Kidney (tissue), 14 donors: Measurements from ENCODE around the gene ABHD16A. TPM values are rescaled to one million over a fixed set of nuclear protein-coding genes. Genes with fewer than 3 reads are reported as not detected.

ENCODE experiments used
- DNase-seq, 5 donors: peaks; one replicate each; pipeline ENCODE4 v3.0.0-alpha.2; 2013 to 2020
- FAIRE-seq: peaks from 2 replicates; lab custom pipeline; 2012; peaks lifted over from hg19 to GRCh38; lab: Jason Lieb, UNC
- H3K27ac ChIP-seq, 2 donors: one replicate each; pipeline ENCODE4 v1.7.0; 2013; ENCODE audit warnings: low read depth in 2 of 2, low read length in 2 of 2, inconsistent platforms in 1 of 2
- H3K27me3 ChIP-seq: one replicate; pipeline ENCODE4 v1.7.1; 2013; ENCODE audit warnings: low read length, inconsistent platforms; ENCODE audit not compliant: control insufficient read depth, insufficient read depth
- H3K36me3 ChIP-seq, 3 donors: one replicate each; pipeline versions ENCODE4 v1.7.0 to v1.7.1; 2013; ENCODE audit warnings: low read length in 3 of 3, control low read depth in 1 of 3, inconsistent platforms in 1 of 3; ENCODE audit not compliant: insufficient read depth in 3 of 3, control insufficient read depth in 2 of 3
- H3K4me1 ChIP-seq, 3 donors: one replicate each; pipeline versions ENCODE4 v1.7.0 to v1.7.1; 2013; ENCODE audit warnings: low read length in 3 of 3, inconsistent platforms in 1 of 3, low read depth in 1 of 3; ENCODE audit not compliant: control insufficient read depth in 2 of 3, insufficient read depth in 2 of 3
- H3K4me3 ChIP-seq, 3 donors: one replicate each; pipeline versions ENCODE4 v1.7.0 to v1.8.1; 2013; ENCODE audit warnings: low read length in 3 of 3, control low read depth in 1 of 3, inconsistent platforms in 1 of 3
- H3K9ac ChIP-seq, 3 donors: one replicate each; pipeline versions ENCODE4 v1.7.0 to v1.7.1; 2013; ENCODE audit warnings: low read length in 3 of 3, control low read depth in 1 of 3, inconsistent platforms in 1 of 3
- H3K9me3 ChIP-seq, 3 donors: one replicate each; pipeline versions ENCODE4 v1.7.0 to v1.7.1; 2013; ENCODE audit warnings: low read length in 3 of 3, control low read depth in 1 of 3, inconsistent platforms in 1 of 3; ENCODE audit not compliant: control insufficient read depth in 2 of 3, insufficient read depth in 1 of 3
- CTCF ChIP-seq: IDR thresholded peaks from 3 replicates; pipeline ENCODE4 v1.5.1; 2012; ENCODE audit warnings: mild to moderate bottlenecking, moderate library complexity, borderline replicate concordance; ENCODE audit not compliant: insufficient read depth; ENCODE audit errors: extremely low read depth
- intact Hi-C: fragments of 100-400 bp; cut with DNase I; formaldehyde crosslinking; loops from one replicate; pipeline ENCODE4 v1.11.1; 2022
- polyA plus RNA-seq: library from polyadenylated mRNA; stranded (reverse); fragments of 350-450 nt; fragmentation: Illumina TruSeq; extraction: RNeasy Lipid Tissue Mini Kit (QIAGEN cat#74804); gene quantifications from one replicate; pipeline ENCODE4 v1.2.3, GENCODE V29; 2014; ENCODE audit warnings: low read depth, low replicate concordance; ENCODE audit not compliant: insufficient read depth
- total RNA-seq: library from RNA; stranded (reverse); fragmentation: NEBNext Ultra II Directional; extraction: Animal tissue kit (Norgen Biotek cat#: 25700); gene quantifications from one replicate; pipeline ENCODE4 v1.2.1, GENCODE V29; 2021
- donor health status: control.
- donor health status: control.
- donor health status: control.
- donor health status: control.
- donor health status: control.
- donor health status: DM: yes; HTN: yes; CAD: no.
- donor health status: Normal renal cell carcinoma (clear cell type).

The ABHD16A gene
- total and polyA plus RNA-seq, 2 donors from 2014 or later: 48.7 to 50.2 TPM

GRCh38 chr6:31702405-31702818 lies 712 bp downstream of the ABHD16A start:
- intact Hi-C loops: no loop called here
- TF ChIP-seq CTCF: no peak

GRCh38 chr6:31701666-31702404 lies 1.3 kb downstream of the ABHD16A start:
- no peaks in the 10 kb centered on the region for H3K27me3 ChIP-seq
- peak overlapping the region; percentile 81 to 96 (median 88) for H3K9ac ChIP-seq
- FAIRE-seq: no peak
- intact Hi-C loops: no loop called here
- peak in 3 of 5 donors; percentile 41 to 74 (median 52) for DNase-seq
- no peaks in the 10 kb centered on the region for H3K9me3 ChIP-seq
- no peak overlapping the region for H3K27ac ChIP-seq
- peak overlapping the region; percentile 89 to 98 (median 96) for H3K4me3 ChIP-seq
- peaks cover 3 to 5% (median 4%) of the 10 kb centered on the region in 3 donors for H3K36me3 ChIP-seq
- TF ChIP-seq CTCF: no peak
- H3K4me1 ChIP-seq: peaks cover 0 to 10% (median 9%) of the 10 kb centered on the region in 3 donors

More at GRCh38 chr6:31702405-31702818, 712 bp downstream of the ABHD16A start:
- Histone ChIP-seq H3K9me3 (no peaks in the 10 kb centered on the region), H3K9ac (peak overlapping the region; percentile 81 to 96 (median 88)), H3K4me1 (peaks cover 0 to 10% (median 9%) of the 10 kb centered on the region in 3 donors), H3K4me3 (peak overlapping the region; percentile 89 to 98 (median 96)), H3K27me3 (no peaks in the 10 kb centered on the region), H3K36me3 (peaks cover 0 to 3% (median 3%) of the 10 kb centered on the region in 3 donors), H3K27ac (peak overlapping the region; percentile 92 to 95)
- no peak for DNase-seq
- FAIRE-seq: no peak

GRCh38 chr6:31700740-31701401 lies 2.3 kb downstream of the ABHD16A start:
- no peak for DNase-seq
- H3K4me3 ChIP-seq: no peak overlapping the region
- H3K36me3 ChIP-seq: peaks cover 3 to 9% (median 4%) of the 10 kb centered on the region in 3 donors
- no peak for TF ChIP-seq CTCF
- intact Hi-C loops: no loop called here
- no peaks in the 10 kb centered on the region for H3K9me3 ChIP-seq
- peaks cover 0 to 10% (median 9%) of the 10 kb centered on the region in 3 donors for H3K4me1 ChIP-seq
- H3K27ac ChIP-seq: no peak overlapping the region
- no peak for FAIRE-seq
- no peaks in the 10 kb centered on the region for H3K27me3 ChIP-seq
- H3K9ac ChIP-seq: no peak overlapping the region
